K562 (cell line): ENCODE results near the gene DGCR2. TPM values are rescaled to one million over a fixed set of nuclear protein-coding genes. Genes with fewer than 3 reads are reported as not detected.

ENCODE experiments used
- ARNT ChIP-seq, 2 experiments: fragments of 450-650 bp; IDR thresholded peaks; 2 replicates each; pipeline ENCODE4 v1.6.1; 2016; ENCODE audit warnings: mild to moderate bottlenecking in 1 of 2
- CREB1 ChIP-seq, 2 experiments: sonication (generic) in 1 of 2; formaldehyde crosslinking in 1 of 2; IDR thresholded peaks; 2 replicates each; pipeline versions ENCODE4 v1.6.1 to v1.8.0; 2012 to 2022; ENCODE audit warnings: inconsistent platforms in 1 of 2, mild to moderate bottlenecking in 1 of 2, missing genetic modification reagents in 1 of 2, moderate library complexity in 1 of 2
- GATAD2A ChIP-seq: fragments of 450-650 bp; IDR thresholded peaks from 2 replicates; pipeline ENCODE4 v1.6.1; 2017
- HDGF ChIP-seq: fragments of 450-650 bp; IDR thresholded peaks from 2 replicates; pipeline ENCODE4 v1.6.1; 2016
- HNRNPK ChIP-seq: fragments of 200-400 bp; formaldehyde crosslinking; IDR thresholded peaks from one replicate; pipeline ENCODE4 v1.6.1; 2018; ENCODE audit warnings: mild to moderate bottlenecking, low read depth, low read length; ENCODE audit not compliant: poor library complexity, severe bottlenecking
- IFI16 ChIP-seq: fragments of 250-450 bp; sonication (Bioruptor Pico); IDR thresholded peaks from 2 replicates; pipeline ENCODE4 v2.1.2; 2022; ENCODE audit warnings: mild to moderate bottlenecking, inconsistent platforms
- MYNN ChIP-seq, 2 experiments: sonication (generic); formaldehyde crosslinking in 1 of 2; IDR thresholded peaks; 2 replicates each; pipeline versions ENCODE4 v1.5.0 to v1.6.1; 2016 to 2020; ENCODE audit warnings: antibody characterized with exemption in 1 of 2, missing genetic modification reagents in 1 of 2
- NUFIP1 ChIP-seq: fragments of 450-650 bp; IDR thresholded peaks from 2 replicates; pipeline ENCODE4 v1.6.1; 2018; ENCODE audit not compliant: partially characterized antibody
- PHB2 ChIP-seq: fragments of 450-650 bp; IDR thresholded peaks from 2 replicates; pipeline ENCODE4 v1.6.1; 2017; ENCODE audit warnings: low read depth
- POLR2AphosphoS2 ChIP-seq: IDR thresholded peaks from 2 replicates; pipeline ENCODE4 v1.6.1; 2012; ENCODE audit warnings: low read length, improper control_type of control experiment
- PRMT5 ChIP-seq: sonication (generic); formaldehyde crosslinking; IDR thresholded peaks from 2 replicates; pipeline ENCODE4 v1.5.0; 2020; ENCODE audit warnings: missing genetic modification reagents
- RBFOX2 ChIP-seq: fragments of 200-400 bp; formaldehyde crosslinking; IDR thresholded peaks from 2 replicates; pipeline ENCODE4 v1.6.1; 2017; ENCODE audit warnings: low read depth, mild to moderate bottlenecking, low read length, moderate library complexity
- STAT5A ChIP-seq: IDR thresholded peaks from 2 replicates; pipeline ENCODE4 v1.6.1; 2012; ENCODE audit warnings: low read length, inconsistent platforms, borderline replicate concordance
- TCF7L2 ChIP-seq: fragments of 150-350 bp; IDR thresholded peaks from 2 replicates; pipeline ENCODE4 v1.6.1; 2016; ENCODE audit warnings: low read depth, mild to moderate bottlenecking, low read length, moderate library complexity
- TGIF2 ChIP-seq: sonication (generic); formaldehyde crosslinking; IDR thresholded peaks from 2 replicates; pipeline ENCODE4 v1.8.1; 2022; ENCODE audit warnings: mild to moderate bottlenecking, missing genetic modification reagents, moderate library complexity
- ZKSCAN1 ChIP-seq: fragments of 150-350 bp; IDR thresholded peaks from 2 replicates; pipeline ENCODE4 v1.6.1; 2016; ENCODE audit warnings: low read depth, low read length
- ZNF316 ChIP-seq: fragments of 450-650 bp; IDR thresholded peaks from 2 replicates; pipeline ENCODE4 v1.6.1; 2016
- ZNF780A ChIP-seq: fragments of 250-450 bp; sonication (Bioruptor Pico); IDR thresholded peaks from 2 replicates; pipeline ENCODE4 v1.5.0; 2021; ENCODE audit warnings: mild to moderate bottlenecking
- polyA plus RNA-seq, 8 experiments: library from polyadenylated mRNA; depleted of rRNA in 4 of 8; stranded (reverse) in 5 of 8; unstranded in 3 of 8; fragments of >200 nt; fragmentation: Nextera tagmentation in 2 of 8; fragmentation: Illumina TruSeq in 1 of 8; extraction: Ambion mirVana in 2 of 8; extraction: Trizol in 1 of 8; gene quantifications; 2 replicates each; pipeline versions ENCODE4 v1.2.1 to v1.2.3, GENCODE V29; 2011 to 2014; ENCODE audit warnings: inconsistent platforms in 1 of 8, missing spikeins in 1 of 8
- total RNA-seq, 7 experiments: library from RNA; depleted of rRNA in 6 of 7; stranded (reverse); fragments of >200 nt in 6 of 7; fragmentation: Illumina TruSeq in 2 of 7; extraction: Trizol in 2 of 7; gene quantifications; 2 replicates each; pipeline versions ENCODE4 v1.2.1 to v1.2.3, GENCODE V29; 2011 to 2021; ENCODE audit warnings: low replicate concordance in 1 of 7
- TF ChIP-seq, protein P1 (sequence below): sonication (generic); formaldehyde crosslinking; IDR thresholded peaks from 2 replicates; pipeline ENCODE4 v1.9.0; 2022; ENCODE audit warnings: mild to moderate bottlenecking, missing genetic modification reagents
- TF ChIP-seq, protein P2 (sequence below): IDR thresholded peaks from 2 replicates; pipeline ENCODE4 v1.6.1; 2012; ENCODE audit warnings: low read depth, low read length, improper control_type of control experiment, borderline replicate concordance
- TF ChIP-seq, protein P3 (sequence below): fragments of 250-450 bp; sonication (Bioruptor Pico); IDR thresholded peaks from 2 replicates; pipeline ENCODE4 v1.5.0; 2022; ENCODE audit warnings: mild to moderate bottlenecking
- TF ChIP-seq, protein P4 (sequence below): sonication (generic); formaldehyde crosslinking; IDR thresholded peaks from 2 replicates; pipeline ENCODE4 v1.8.0; 2022; ENCODE audit warnings: mild to moderate bottlenecking, low read depth, missing genetic modification reagents
- TF ChIP-seq, protein P5 (sequence below): fragments of 450-650 bp; IDR thresholded peaks from 2 replicates; pipeline ENCODE4 v1.7.0; 2016; ENCODE audit warnings: borderline replicate concordance

The DGCR2 gene
- total and polyA plus RNA-seq, 9 of the 15 experiments (the other 6 are each of a cell fraction or from before 2014, with no cell fraction given): 0.69 to 101 (median 56.4) TPM

DNA sequence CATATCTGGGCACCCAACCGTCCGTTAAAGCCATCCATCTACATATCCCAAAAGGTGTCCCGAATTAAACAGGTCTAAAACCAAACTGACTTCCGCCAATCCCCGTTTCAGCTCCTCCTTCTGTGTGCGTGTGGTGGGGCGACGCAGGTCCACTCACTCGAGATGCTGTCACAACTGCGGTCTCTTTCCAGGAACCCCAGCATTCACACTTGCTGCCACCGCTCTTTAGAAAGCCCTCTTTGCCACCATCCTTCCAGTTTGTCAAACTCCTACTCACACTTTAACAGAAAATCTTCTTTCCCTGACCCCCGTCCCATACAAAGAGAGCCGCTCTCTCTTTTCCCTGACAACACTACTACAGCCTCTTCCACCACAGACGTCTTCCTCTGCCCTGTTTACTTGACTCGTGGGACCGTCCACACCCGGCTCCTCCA, 21.8 kb upstream of the DGCR2 start (continued):
- TF ChIP-seq TCF7L2 (no peak), CREB1 (IDR thresholded peaks at IDR 0.05) (peak; percentile 62; the same call in 1 of the 2 replicates), CREB1 (CRISPR knock-in tag; IDR thresholded peaks at IDR 0.05) (no peak), IFI16 (CRISPR knock-in tag) (peak; percentile 25; the same call in 1 of the 2 replicates), POLR2AphosphoS2 (no peak), ZNF316 (no peak), ZKSCAN1 (peak; percentile 30; the same call in 1 of the 2 replicates), ARNT (IDR thresholded peaks at IDR 0.05) (peak in 1 of 2 experiments; percentile 72; a peak in 2 of 4 replicates), GATAD2A (no peak), PHB2 (peak; percentile 19; the same call in 1 of the 2 replicates), HDGF (peak; percentile 97; the same call in 1 of the 2 replicates), TGIF2 (CRISPR knock-in tag) (no peak), ZNF780A (CRISPR knock-in tag) (no peak), PRMT5 (CRISPR knock-in tag) (no peak), STAT5A (0 out of 2 replicates have a peak, but pooled peaks have one; percentile 4), HNRNPK (no peak), NUFIP1 (no peak), MYNN (IDR thresholded peaks at IDR 0.05) (no peak), MYNN (CRISPR knock-in tag; IDR thresholded peaks at IDR 0.05) (no peak), RBFOX2 (no peak)
- TF ChIP-seq, protein P1, sequence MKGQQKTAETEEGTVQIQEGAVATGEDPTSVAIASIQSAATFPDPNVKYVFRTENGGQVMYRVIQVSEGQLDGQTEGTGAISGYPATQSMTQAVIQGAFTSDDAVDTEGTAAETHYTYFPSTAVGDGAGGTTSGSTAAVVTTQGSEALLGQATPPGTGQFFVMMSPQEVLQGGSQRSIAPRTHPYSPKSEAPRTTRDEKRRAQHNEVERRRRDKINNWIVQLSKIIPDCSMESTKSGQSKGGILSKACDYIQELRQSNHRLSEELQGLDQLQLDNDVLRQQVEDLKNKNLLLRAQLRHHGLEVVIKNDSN (CRISPR knock-in tag): no peak
- TF ChIP-seq, protein P2, sequence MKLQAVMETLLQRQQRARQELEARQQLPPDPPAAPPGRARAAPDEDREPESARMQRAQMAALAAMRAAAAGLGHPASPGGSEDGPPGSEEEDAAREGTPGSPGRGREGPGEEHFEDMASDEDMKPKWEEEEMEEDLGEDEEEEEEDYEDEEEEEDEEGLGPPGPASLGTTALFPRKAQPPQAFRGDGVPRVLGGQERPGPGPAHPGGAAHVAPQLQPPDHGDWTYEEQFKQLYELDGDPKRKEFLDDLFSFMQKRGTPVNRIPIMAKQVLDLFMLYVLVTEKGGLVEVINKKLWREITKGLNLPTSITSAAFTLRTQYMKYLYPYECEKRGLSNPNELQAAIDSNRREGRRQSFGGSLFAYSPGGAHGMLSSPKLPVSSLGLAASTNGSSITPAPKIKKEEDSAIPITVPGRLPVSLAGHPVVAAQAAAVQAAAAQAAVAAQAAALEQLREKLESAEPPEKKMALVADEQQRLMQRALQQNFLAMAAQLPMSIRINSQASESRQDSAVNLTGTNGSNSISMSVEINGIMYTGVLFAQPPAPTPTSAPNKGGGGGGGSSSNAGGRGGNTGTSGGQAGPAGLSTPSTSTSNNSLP: no peak
- TF ChIP-seq, protein P3, sequence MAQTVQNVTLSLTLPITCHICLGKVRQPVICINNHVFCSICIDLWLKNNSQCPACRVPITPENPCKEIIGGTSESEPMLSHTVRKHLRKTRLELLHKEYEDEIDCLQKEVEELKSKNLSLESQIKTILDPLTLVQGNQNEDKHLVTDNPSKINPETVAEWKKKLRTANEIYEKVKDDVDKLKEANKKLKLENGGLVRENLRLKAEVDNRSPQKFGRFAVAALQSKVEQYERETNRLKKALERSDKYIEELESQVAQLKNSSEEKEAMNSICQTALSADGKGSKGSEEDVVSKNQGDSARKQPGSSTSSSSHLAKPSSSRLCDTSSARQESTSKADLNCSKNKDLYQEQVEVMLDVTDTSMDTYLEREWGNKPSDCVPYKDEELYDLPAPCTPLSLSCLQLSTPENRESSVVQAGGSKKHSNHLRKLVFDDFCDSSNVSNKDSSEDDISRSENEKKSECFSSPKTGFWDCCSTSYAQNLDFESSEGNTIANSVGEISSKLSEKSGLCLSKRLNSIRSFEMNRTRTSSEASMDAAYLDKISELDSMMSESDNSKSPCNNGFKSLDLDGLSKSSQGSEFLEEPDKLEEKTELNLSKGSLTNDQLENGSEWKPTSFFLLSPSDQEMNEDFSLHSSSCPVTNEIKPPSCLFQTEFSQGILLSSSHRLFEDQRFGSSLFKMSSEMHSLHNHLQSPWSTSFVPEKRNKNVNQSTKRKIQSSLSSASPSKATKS (CRISPR knock-in tag): no peak
- TF ChIP-seq, protein P4, sequence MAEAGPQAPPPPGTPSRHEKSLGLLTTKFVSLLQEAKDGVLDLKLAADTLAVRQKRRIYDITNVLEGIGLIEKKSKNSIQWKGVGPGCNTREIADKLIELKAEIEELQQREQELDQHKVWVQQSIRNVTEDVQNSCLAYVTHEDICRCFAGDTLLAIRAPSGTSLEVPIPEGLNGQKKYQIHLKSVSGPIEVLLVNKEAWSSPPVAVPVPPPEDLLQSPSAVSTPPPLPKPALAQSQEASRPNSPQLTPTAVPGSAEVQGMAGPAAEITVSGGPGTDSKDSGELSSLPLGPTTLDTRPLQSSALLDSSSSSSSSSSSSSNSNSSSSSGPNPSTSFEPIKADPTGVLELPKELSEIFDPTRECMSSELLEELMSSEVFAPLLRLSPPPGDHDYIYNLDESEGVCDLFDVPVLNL (CRISPR knock-in tag): peak; percentile 68
- TF ChIP-seq, protein P5, sequence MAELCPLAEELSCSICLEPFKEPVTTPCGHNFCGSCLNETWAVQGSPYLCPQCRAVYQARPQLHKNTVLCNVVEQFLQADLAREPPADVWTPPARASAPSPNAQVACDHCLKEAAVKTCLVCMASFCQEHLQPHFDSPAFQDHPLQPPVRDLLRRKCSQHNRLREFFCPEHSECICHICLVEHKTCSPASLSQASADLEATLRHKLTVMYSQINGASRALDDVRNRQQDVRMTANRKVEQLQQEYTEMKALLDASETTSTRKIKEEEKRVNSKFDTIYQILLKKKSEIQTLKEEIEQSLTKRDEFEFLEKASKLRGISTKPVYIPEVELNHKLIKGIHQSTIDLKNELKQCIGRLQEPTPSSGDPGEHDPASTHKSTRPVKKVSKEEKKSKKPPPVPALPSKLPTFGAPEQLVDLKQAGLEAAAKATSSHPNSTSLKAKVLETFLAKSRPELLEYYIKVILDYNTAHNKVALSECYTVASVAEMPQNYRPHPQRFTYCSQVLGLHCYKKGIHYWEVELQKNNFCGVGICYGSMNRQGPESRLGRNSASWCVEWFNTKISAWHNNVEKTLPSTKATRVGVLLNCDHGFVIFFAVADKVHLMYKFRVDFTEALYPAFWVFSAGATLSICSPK: peak; percentile 98; the same call in 1 of the 2 replicates
